ENCODE measurements around the gene RAB1B. TPM values are rescaled to one million over a fixed set of nuclear protein-coding genes. Genes with fewer than 3 reads are reported as not detected.

Gene RAB1B
- total RNA-seq (69.7 TPM), polyA plus RNA-seq (ENCODE audit: insufficient read depth in 1 of 8, insufficient read length in 8 of 8, low replicate concordance in 1 of 8) (100 to 1,000 TPM in 6 of 8 donors, 10 to 100 TPM in 2; 90.1 to 111 (median 101) TPM)
- long read RNA-seq, donor 1, transcript RAB1B-201 (6 exons, 2,007 nt) = major isoform, 23 of 23 reads
- long read RNA-seq, donor 1, partial matches to known transcripts = 0 of 23 reads
- long read RNA-seq, donor 1, other reads (novel, unspliced or antisense) = 0 of 23 reads
- long read RNA-seq, donor 2, transcript RAB1B-201 (6 exons, 2,007 nt) = major isoform, 6 of 6 reads
- long read RNA-seq, donor 2, partial matches to known transcripts = 0 of 6 reads
- long read RNA-seq, donor 2, other reads (novel, unspliced or antisense) = 0 of 6 reads
- long read RNA-seq, donor 3, transcript RAB1B-201 (6 exons, 2,007 nt) = major isoform, 68 of 70 reads
- long read RNA-seq, donor 3, partial matches to known transcripts = 0 of 70 reads
- long read RNA-seq, donor 3, other reads (novel, unspliced or antisense) = 0 of 70 reads
- long read RNA-seq, donor 4, transcript RAB1B-201 (6 exons, 2,007 nt) = major isoform, 29 of 29 reads
- long read RNA-seq, donor 4, partial matches to known transcripts = 0 of 29 reads
- long read RNA-seq, donor 4, other reads (novel, unspliced or antisense) = 0 of 29 reads
- long read RNA-seq, donor 5, transcript RAB1B-201 (6 exons, 2,007 nt) = major isoform, 94 of 120 reads
- long read RNA-seq, donor 5, partial matches to known transcripts = 25 of 120 reads
- long read RNA-seq, donor 5, other reads (novel, unspliced or antisense) = 0 of 120 reads
- long read RNA-seq, donor 6, transcript RAB1B-201 (6 exons, 2,007 nt) = major isoform, 84 of 89 reads
- long read RNA-seq, donor 6, partial matches to known transcripts = 5 of 89 reads
- long read RNA-seq, donor 6, other reads (novel, unspliced or antisense) = 0 of 89 reads
- long read RNA-seq, donor 7, transcript RAB1B-201 (6 exons, 2,007 nt) = major isoform, 52 of 90 reads
- long read RNA-seq, donor 7, partial matches to known transcripts = 38 of 90 reads
- long read RNA-seq, donor 7, other reads (novel, unspliced or antisense) = 0 of 90 reads
- long read RNA-seq, donor 8, transcript RAB1B-201 (6 exons, 2,007 nt) = major isoform, 21 of 39 reads
- long read RNA-seq, donor 8, partial matches to known transcripts = 18 of 39 reads
- long read RNA-seq, donor 8, other reads (novel, unspliced or antisense) = 0 of 39 reads
- long read RNA-seq, donor 9, transcript RAB1B-201 (6 exons, 2,007 nt) = major isoform, 28 of 81 reads
- long read RNA-seq, donor 9, partial matches to known transcripts = 53 of 81 reads
- long read RNA-seq, donor 9, other reads (novel, unspliced or antisense) = 0 of 81 reads
- long read RNA-seq, donor 10, transcript RAB1B-201 (6 exons, 2,007 nt) = major isoform, 30 of 56 reads
- long read RNA-seq, donor 10, partial matches to known transcripts = 26 of 56 reads
- long read RNA-seq, donor 10, other reads (novel, unspliced or antisense) = 0 of 56 reads
- long read RNA-seq, donor 11, transcript RAB1B-201 (6 exons, 2,007 nt) = major isoform, 33 of 61 reads
- long read RNA-seq, donor 11, partial matches to known transcripts = 28 of 61 reads
- long read RNA-seq, donor 11, other reads (novel, unspliced or antisense) = 0 of 61 reads

GRCh38 chr11:66268244-66268951, at the start of gene RAB1B:
Gene RAB1B (plus strand): TSS chr11:66268639. CDS start chr11:66268680, 41 bp downstream.
- peak within 1 kb of the TSS; percentile 97 for H3K4me3 ChIP-seq (ENCODE audit: low read length)
- H3K27me3 ChIP-seq (ENCODE audit: control insufficient read depth, insufficient read depth, low read length) = no peaks in the 10 kb centered on the region
- DNase-seq = peak; percentile 100
- H3K27ac ChIP-seq (ENCODE audit: low read length) = peak within 1 kb of the TSS; percentile 100
- peaks cover 53% of the 10 kb centered on the region for H3K36me3 ChIP-seq (ENCODE audit: control insufficient read depth, insufficient read depth, low read length)
- H3K4me1 ChIP-seq (ENCODE audit: control insufficient read depth, insufficient read depth, low read length) = peaks cover 37% of the 10 kb centered on the region
- no peaks in the 10 kb centered on the region for H3K9me3 ChIP-seq (replicated peaks; ENCODE audit: control insufficient read depth, low read depth, low read length)
- WGBS (ENCODE audit: insufficient coverage) = under 1% methylated on average over 52 of the region's 64 CpGs

GRCh38 chr11:66218846-66219620, 49.4 kb upstream of the RAB1B start:
- no peak for DNase-seq
- H3K9me3 ChIP-seq (replicated peaks; ENCODE audit: control insufficient read depth, low read depth, low read length) = no peaks in the 10 kb centered on the region
- H3K27me3 ChIP-seq (ENCODE audit: control insufficient read depth, insufficient read depth, low read length) = no peaks in the 10 kb centered on the region
- WGBS (ENCODE audit: insufficient coverage) = 92% methylated on average over 17 of the region's 18 CpGs
- no peak overlapping the region for H3K4me3 ChIP-seq (ENCODE audit: low read length)
- H3K4me1 ChIP-seq (ENCODE audit: control insufficient read depth, insufficient read depth, low read length) = peaks cover 4% of the 10 kb centered on the region
- no peak overlapping the region for H3K27ac ChIP-seq (ENCODE audit: low read length)
- H3K36me3 ChIP-seq (ENCODE audit: control insufficient read depth, insufficient read depth, low read length) = peaks cover 55% of the 10 kb centered on the region

GRCh38 chr11:66219846-66220565, 48.4 kb upstream of the RAB1B start:
- H3K36me3 ChIP-seq (ENCODE audit: control insufficient read depth, insufficient read depth, low read length) = peaks cover 64% of the 10 kb centered on the region
- no peak overlapping the region for H3K27ac ChIP-seq (ENCODE audit: low read length)
- H3K9me3 ChIP-seq (replicated peaks; ENCODE audit: control insufficient read depth, low read depth, low read length) = no peaks in the 10 kb centered on the region
- H3K27me3 ChIP-seq (ENCODE audit: control insufficient read depth, insufficient read depth, low read length) = no peaks in the 10 kb centered on the region
- no peak overlapping the region for H3K4me3 ChIP-seq (ENCODE audit: low read length)
- DNase-seq = no peak
- H3K4me1 ChIP-seq (ENCODE audit: control insufficient read depth, insufficient read depth, low read length) = peaks cover 4% of the 10 kb centered on the region
- WGBS (ENCODE audit: insufficient coverage) = 91% methylated on average over 10 of the region's 19 CpGs

- Histone ChIP-seq H3K27me3 (ENCODE audit: control insufficient read depth, insufficient read depth, low read length) (no peaks in the 10 kb centered on the region), H3K4me1 (ENCODE audit: control insufficient read depth, insufficient read depth, low read length) (peaks cover 4% of the 10 kb centered on the region), H3K27ac (ENCODE audit: low read length) (no peak overlapping the region), H3K9me3 (replicated peaks; ENCODE audit: control insufficient read depth, low read depth, low read length) (no peaks in the 10 kb centered on the region), H3K36me3 (ENCODE audit: control insufficient read depth, insufficient read depth, low read length) (peaks cover 62% of the 10 kb centered on the region), H3K4me3 (ENCODE audit: low read length) (no peak overlapping the region)
- WGBS (ENCODE audit: insufficient coverage) = 100% methylated on average over 1 of the region's 6 CpGs
- DNase-seq = no peak
Measured at GRCh38 chr11:66220566-66220935, 47.9 kb upstream of the RAB1B start.

GRCh38 chr11:66221012-66221411, 47.4 kb upstream of the RAB1B start:
- H3K4me3 ChIP-seq (ENCODE audit: low read length) = no peak overlapping the region
- DNase-seq = no peak
- H3K27me3 ChIP-seq (ENCODE audit: control insufficient read depth, insufficient read depth, low read length) = no peaks in the 10 kb centered on the region
- H3K9me3 ChIP-seq (replicated peaks; ENCODE audit: control insufficient read depth, low read depth, low read length) = no peaks in the 10 kb centered on the region
- peaks cover 4% of the 10 kb centered on the region for H3K4me1 ChIP-seq (ENCODE audit: control insufficient read depth, insufficient read depth, low read length)
- 92% methylated on average over 11 of the region's 13 CpGs for WGBS (ENCODE audit: insufficient coverage)
- peaks cover 61% of the 10 kb centered on the region for H3K36me3 ChIP-seq (ENCODE audit: control insufficient read depth, insufficient read depth, low read length)
- H3K27ac ChIP-seq (ENCODE audit: low read length) = no peak overlapping the region

GRCh38 chr11:66221726-66222236, 46.7 kb upstream of the RAB1B start:
- H3K27ac ChIP-seq (ENCODE audit: low read length) = no peak overlapping the region

GRCh38 chr11:66222358-66223149, 45.9 kb upstream of the RAB1B start:
- Histone ChIP-seq H3K27me3 (ENCODE audit: control insufficient read depth, insufficient read depth, low read length) (no peaks in the 10 kb centered on the region), H3K4me1 (ENCODE audit: control insufficient read depth, insufficient read depth, low read length) (peaks cover 4% of the 10 kb centered on the region), H3K27ac (ENCODE audit: low read length) (no peak overlapping the region), H3K36me3 (ENCODE audit: control insufficient read depth, insufficient read depth, low read length) (peaks cover 47% of the 10 kb centered on the region), H3K4me3 (ENCODE audit: low read length) (no peak overlapping the region), H3K9me3 (replicated peaks; ENCODE audit: control insufficient read depth, low read depth, low read length) (no peaks in the 10 kb centered on the region)
- 23% methylated on average over 15 of the region's 21 CpGs for WGBS (ENCODE audit: insufficient coverage)
- peak; percentile 94 for DNase-seq

More at GRCh38 chr11:66221726-66222236, 46.7 kb upstream of the RAB1B start:
- no peak overlapping the region for H3K4me3 ChIP-seq (ENCODE audit: low read length)
- peaks cover 53% of the 10 kb centered on the region for H3K36me3 ChIP-seq (ENCODE audit: control insufficient read depth, insufficient read depth, low read length)
- peaks cover 4% of the 10 kb centered on the region for H3K4me1 ChIP-seq (ENCODE audit: control insufficient read depth, insufficient read depth, low read length)
- no peaks in the 10 kb centered on the region for H3K27me3 ChIP-seq (ENCODE audit: control insufficient read depth, insufficient read depth, low read length)
- DNase-seq = no peak
- no peaks in the 10 kb centered on the region for H3K9me3 ChIP-seq (replicated peaks; ENCODE audit: control insufficient read depth, low read depth, low read length)
- WGBS (ENCODE audit: insufficient coverage) = 77% methylated on average over 7 of the region's 9 CpGs
